GM21619 (cell line): ENCODE measurements around the gene GSX2.
A peak's percentile ranks its signal among the peaks of the same experiment; 100 is the strongest.
"Not testable (repeated sequence)": the region's sequence is repeated elsewhere in the genome, so short reads cannot be mapped to it uniquely, and the experiment has no call there.

Source experiments
- ATAC-seq: cut with Tn5 transposase; IDR thresholded peaks from one replicate; pipeline ENCODE4 v1.9.1; 2021; ENCODE audit not compliant: unreplicated experiment

GSX2 gene

GRCh38 chr4:54099748-54100574, at the start of gene GSX2:
TSS of gene GSX2 (plus strand) at chr4:54100163. CDS start at chr4:54100345, 182 bp downstream.
- ATAC-seq = no peak

DNA sequence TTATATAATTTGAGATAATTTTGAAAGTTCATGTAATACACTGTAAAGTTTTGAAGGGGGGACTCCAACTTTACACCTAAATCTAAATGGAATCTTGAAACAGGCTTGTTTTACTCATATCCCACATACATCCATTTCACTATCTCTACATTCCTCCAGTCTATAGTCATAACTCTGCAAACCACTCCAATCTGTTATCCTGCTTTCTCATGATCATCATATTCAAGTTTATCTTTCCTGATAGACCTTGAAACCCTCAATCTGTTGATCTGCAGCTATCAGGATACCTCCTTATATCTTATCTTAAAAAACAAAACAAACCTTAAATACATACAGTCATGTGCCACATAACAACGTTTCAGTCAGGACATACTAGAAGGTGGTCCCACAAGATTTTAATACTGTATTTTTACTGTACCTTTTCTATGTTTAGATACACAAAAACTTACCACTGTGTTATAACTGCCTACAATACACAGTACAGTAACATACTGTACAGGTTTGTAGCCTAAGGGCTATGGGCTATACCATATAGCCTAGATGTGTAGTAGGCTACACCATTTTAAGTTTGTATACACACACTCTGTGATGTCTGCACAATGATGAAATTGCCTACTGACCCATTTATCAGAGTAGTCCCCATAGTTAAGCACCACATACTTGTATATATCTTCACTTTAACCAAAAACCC, 49.6 kb upstream of the GSX2 start:
- no peak for ATAC-seq

GRCh38 chr4:54053322-54053721, 46.6 kb upstream of the GSX2 start:
- ATAC-seq = not testable (repeated sequence)

DNA sequence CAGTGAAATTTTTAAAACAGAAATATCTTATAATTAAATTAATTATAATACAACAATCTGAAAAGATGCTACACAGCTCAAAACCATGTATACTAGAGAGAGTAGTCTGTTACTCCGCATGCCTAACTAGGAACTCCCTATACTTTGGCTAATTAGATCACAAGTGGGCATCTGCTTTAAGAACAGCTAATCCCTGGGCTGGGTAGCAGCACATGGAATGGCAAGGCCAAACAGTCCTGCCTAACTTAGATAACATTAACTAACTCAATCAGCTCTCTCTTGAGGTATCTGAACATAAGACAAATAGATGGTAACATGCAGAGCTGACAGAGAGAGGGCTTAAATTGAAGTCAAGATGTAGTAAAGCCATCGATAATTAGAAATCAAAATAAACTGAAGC, 45.5 kb upstream of the GSX2 start:
- no peak for ATAC-seq

DNA sequence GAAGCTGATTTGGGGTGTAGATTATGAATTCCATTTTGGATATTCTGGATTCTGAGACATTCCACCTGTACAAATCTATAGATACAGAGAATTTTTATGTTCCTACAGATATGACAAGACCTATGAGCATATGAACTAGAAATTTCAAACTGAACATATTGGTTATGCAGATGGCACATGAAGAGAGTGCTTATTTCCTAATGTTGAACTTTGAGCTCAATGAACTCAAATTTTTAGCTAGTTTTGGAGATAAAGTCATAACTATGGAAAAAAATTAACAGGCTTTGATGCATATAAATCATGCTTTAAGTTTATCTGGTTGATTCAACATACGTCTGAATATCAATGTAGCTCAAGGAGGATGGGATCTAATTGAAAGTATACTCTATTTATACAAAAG, 44.5 kb upstream of the GSX2 start:
- no peak for ATAC-seq

GRCh38 chr4:54056360-54056759, 43.6 kb upstream of the GSX2 start:
- no peak for ATAC-seq

DNA sequence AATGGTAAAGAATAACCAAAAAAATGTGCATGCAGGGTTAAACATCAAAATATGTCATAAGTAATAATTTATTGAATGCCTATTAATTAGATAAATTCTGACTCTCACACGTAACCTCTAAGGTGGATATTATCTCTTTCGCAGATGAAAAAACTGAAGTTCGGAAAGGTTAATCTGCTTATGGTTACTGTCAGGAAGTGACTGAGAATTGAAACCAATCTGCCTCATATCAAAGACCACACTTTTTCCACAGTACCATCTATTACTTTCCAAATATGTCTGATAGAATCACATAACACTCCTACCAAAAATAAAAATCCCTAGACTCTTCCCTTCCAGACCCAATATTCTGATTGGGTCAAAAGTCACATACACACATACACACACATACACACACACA, 41.8 kb upstream of the GSX2 start:
- peak; percentile 44 for ATAC-seq

GRCh38 chr4:54060116-54060515, 39.8 kb upstream of the GSX2 start:
- ATAC-seq = no peak

DNA sequence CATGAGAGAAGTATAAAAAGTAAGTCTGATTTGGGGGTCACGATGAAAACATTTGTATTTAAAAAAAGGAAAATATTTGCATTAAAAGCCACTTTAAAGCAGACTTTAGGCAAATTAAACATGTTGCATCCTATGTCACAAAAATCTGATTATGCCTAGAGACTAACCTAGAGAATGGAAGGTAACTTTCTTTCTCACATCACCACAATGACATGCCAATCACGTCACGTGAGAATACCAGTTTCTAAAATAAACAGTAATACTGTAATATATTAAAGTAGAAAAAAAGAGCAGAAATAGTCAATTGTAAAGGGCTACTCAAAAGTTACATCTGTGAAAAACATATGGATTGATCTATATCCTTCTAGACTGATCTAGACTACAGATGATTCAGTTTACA, 38.9 kb upstream of the GSX2 start:
- no peak for ATAC-seq

DNA sequence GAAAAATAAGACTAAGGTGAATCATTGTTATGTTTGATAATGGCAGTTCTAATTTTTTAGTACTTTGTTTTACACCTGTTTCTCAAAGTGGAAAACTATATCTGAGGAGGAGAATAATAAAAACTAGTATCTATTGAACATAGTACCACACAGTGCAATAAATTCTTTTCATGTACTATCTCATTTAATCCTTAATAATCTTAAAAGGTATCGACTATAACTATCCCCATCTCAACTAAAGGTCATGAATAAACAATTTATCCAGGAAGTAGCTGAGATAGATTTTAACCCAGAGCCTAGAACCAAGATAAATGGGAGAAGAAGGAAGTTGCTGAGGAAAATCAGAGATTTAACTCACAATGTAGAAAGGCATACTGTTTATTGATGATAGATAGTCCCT, 38.1 kb upstream of the GSX2 start:
- no peak for ATAC-seq

GRCh38 chr4:54062392-54062791, 37.6 kb upstream of the GSX2 start:
- ATAC-seq = no peak

DNA sequence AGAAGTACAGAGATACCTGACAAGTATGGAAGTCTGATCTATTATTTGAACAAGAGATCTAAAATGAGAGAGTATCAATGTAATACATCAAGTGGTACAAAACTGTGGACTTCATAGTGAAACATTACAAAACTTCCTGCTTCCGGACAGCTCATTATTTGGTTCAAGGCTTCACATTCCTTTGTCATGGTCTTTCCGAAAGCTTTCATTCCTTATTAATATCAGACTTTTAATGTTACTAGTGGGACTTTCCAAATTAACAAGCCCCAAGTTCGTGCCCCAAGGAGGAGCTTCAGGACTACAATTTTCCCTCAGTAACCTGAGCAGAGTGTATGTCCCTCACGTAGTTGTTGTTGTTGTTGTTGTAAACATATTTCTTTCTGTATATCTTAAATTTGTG, 36.7 kb upstream of the GSX2 start:
- no peak for ATAC-seq

DNA sequence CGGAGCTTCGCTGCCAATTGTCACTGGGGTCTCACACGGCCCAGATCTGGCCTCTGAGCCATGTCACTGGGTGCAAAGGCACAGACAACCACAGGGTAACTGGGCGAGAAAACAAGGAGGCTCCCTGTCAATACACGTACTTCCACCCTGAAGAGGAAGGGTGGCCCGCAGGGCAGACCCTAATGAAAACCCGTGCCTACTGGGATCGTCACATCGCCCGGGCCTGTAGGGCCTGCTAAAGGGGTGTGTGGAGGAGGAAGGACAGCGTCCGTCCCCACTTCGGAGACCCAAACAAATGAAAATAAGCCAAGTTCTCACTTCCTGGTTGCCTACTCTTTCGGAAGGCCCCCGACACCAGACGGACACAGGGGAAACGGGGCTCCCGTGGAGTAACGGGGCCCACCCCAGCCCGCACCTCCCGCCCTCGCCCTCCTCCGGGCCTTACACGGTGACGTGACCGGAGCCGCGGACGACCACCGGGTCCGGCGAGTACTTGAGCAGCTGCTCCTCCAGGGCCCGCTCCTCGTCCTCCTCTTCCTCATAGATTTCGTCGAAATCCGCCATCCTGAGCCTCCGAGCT, 36.1 kb upstream of the GSX2 start:
- peak; percentile 24 for ATAC-seq

- peak; percentile 95 for ATAC-seq
These were observed 35.4 kb upstream of the GSX2 start, which contains the start of gene CHIC2 for GRCh38 chr4:54064317-54065111. TSS of gene CHIC2 (minus strand) at chr4:54064605. CDS start at chr4:54064300, 305 bp downstream.

DNA sequence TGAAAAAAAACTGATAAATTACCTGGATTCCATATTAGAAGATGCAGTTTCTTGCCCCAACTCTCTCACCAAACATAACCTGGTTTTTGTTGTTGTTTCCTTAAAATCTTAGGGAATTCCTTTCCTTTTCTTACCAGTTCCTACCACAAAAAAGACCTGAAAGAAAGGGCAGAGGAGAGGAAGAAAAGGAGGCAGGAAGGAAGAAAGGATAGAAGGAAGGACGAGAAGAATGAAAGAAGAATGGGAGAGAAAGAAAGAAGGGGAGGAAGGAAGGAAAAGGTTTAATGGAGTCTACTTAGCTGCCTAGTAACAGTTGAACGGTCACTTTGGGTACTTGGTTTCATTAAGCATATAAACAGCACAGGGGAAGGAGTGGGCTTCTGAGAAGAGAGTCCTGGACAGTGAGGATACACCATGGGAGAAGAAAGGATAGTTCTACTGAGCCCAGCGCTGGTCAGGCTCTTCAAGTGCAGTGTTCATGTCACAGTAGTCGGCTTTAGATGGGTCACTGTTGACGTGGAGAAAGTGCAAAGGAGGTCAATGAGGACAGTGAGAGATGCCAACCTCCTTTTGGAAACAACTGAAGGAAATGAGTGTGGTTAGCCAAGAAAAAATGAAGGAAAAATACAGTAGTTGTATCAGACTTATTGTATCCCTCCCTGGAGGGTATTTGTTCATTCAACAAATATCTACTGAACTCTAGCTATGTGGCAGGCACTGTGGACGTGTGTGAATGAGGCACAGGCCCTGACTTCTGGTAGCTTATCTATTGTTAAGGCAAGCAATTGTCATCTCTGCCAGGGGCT, 34.5 kb upstream of the GSX2 start:
- ATAC-seq = no peak

GRCh38 chr4:54066088-54066415, 33.9 kb upstream of the GSX2 start:
- no peak for ATAC-seq

DNA sequence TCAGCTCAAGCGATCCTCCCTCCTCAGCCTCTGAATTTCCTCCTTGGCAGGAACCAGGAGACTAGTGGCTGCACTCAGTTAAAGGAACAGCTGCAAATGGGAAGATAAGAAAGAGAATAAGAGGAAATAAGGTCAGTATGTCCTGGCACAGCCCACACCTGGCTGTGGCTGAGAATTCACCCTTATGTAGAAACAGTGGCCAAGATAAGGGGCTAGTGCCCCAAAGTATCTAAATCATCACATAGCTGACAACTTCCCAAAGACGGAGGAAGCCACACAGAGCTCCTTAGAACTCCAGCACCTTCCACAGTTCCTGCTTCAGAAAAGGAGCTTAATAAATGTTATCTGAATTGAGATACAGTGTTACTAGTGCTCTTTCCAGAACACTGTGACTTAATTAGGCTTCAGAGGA, 33.2 kb upstream of the GSX2 start:
- ATAC-seq = no peak

- no peak for ATAC-seq
These were observed 32.8 kb upstream of the GSX2 start for GRCh38 chr4:54067166-54067565.

GRCh38 chr4:54073271-54073880, 26.6 kb upstream of the GSX2 start:
- no peak for ATAC-seq

GRCh38 chr4:54074381-54074780, 25.6 kb upstream of the GSX2 start:
- ATAC-seq = no peak
